CD4-positive, alpha-beta T cell treated with Interleukin-17A for 1 hour (primary cell): Measurements from ENCODE around the gene SASH1.

Experiments used
- DNase-seq: peaks from one replicate; pipeline ENCODE4 v3.0.0-alpha.2; 2020

The SASH1 gene

DNA sequence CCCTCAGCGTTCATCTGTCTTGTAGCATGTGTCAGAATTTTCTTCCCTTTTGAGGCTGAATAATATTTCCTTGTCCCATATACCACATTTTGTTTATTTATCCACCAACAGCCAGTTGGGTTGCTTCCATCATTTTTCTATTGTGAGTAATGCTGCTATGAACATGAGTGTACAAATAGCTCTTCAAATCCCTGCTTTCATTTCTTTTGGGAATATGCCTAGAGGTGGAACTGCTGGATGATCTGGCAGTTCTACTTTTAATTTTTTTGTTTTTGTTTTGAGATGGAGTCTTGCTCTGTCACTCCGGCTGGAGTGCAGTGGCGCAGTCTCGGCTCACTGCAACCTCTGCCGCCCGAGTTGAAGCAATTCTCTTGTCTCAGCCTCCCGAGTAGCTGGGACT lies 64.7 kb downstream of the SASH1 start:
- DNase-seq = no peak

DNA sequence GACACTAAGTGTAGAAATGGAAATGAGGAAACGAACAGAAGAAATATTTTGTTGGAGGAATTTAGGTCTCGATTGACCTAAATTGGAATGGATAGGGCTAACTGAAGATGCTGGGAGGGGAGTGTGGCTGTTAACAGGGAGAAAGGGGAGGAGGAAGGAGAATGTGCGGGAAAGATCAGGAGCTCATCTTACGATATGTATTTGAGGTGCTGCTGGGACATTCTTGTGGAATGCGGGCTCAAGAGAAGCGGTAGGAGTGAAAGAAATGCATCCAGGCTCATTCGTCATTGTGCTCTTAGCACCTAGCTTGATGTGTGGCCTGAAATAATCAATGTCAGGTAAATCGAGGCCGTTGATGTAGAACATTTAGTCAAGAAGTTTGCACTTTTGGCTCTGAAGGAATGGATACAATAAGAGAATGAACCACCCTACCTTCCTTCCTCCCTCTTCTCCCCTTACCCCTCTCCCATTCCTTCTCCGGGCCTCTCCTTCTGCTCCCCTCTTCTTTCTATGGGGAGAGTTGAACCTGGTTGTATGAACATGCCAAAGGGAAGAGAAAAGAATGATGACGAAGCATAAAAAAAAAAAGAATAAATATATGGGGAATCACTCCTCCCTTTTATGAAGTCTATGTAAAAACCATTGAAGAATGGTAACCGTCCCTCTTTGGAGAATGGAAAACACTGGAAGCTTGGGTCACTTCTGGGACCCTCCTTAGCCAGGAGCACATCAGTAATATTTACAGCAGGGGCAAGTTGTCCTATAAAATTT lies 70.9 kb downstream of the SASH1 start:
- no peak for DNase-seq

DNA sequence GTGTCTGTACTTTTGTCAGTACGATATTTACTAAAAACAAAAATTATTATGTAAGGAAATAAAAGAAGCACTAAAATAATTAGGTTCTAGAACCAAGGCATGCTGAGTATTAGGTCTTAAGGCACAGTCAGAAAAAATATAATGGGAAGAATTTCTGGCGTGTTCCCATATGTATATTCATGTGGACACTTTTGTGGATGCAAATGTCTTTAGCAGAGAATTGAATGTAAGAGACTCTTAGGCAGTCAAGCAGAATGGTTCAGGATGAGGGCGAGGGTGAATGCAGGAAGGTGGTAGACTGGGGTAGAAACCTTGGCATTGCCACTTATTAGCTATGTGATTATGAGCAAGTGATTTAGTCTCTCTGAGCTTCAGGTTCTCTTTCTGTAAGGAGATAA lies 71.5 kb downstream of the SASH1 start:
- no peak for DNase-seq

DNA sequence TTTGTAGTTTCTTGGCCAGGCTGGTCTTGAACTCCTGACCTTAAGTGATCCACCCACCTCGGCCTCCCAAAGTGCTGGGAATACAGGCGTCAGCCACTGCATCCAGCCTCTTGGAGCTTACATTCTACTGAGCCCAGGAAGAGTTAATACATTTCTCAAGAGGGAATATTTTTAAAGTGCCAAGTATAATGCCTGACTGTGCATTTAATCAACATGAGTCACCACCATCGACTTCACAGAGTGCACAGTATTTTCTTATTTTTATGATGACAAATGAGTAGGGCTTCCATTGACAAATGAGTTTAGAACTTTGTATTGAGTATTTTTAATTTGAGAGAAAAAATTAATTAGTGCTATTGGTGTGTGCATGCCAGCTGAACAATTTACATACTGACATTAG lies 72.2 kb downstream of the SASH1 start:
- DNase-seq = no peak

DNA sequence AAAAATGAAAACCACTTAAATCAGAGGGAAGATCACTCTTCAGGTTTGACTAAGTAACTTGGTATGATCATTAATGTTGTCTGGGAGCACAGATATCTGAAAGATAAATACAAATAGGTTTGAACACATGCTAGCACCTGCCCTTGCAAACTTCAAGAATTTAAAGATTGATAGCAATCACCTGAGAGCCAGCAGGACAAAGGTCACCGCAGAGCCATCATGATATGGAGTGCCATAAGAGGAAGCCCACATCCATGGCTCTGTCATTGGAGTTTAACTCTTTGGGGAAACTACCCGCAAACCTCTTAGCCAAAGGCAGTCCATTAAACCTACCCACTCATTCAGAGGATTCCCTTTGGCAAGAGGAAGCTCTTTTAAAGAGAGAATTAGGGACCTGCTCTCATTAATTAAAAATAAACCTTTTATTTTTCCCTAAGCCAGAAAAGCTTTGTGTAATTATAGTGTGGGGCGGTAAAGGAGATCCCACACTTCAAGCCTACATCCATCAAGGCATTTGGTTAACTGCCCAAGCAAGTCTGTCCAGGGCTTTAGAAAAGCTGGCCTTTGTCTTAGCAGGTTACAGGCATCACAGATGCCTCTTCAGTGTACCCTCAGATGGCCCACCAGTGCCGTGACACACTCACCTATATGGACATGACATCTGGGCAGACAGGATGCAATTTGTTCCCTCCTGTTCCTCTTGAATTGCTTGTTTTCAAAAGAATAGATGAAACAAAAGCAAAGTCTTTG lies 73.0 kb downstream of the SASH1 start:
- no peak for DNase-seq

DNA sequence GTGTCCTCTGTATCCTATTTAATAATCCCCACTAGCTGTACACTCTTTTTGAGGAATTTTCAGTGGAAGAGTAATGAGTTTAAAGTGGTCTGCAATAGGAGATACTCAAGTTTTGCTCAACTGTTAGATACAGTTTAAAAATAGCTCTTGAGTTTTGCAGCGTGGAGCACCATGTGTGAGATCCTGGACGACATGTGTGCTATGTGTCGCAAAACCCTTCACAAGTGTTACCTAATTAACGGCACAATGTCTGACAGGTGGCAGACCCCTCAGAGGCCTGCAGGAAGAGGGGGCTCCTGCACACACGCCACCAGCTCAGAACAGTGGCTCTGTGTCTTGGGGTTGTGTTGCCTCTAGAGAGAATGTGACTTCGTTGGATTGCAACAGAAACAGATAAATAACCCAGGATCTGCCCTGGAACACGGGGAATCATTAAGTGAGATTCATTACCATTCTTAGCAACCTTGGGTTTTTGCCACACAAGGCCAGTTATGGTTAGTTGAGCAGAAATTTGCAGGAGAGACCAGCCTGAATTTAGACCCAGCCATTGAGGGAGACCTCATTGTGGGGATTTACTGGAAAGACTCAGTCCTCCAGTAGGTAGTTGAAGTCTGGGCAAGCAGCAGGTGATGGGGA lies 73.8 kb downstream of the SASH1 start:
- DNase-seq = no peak

DNA sequence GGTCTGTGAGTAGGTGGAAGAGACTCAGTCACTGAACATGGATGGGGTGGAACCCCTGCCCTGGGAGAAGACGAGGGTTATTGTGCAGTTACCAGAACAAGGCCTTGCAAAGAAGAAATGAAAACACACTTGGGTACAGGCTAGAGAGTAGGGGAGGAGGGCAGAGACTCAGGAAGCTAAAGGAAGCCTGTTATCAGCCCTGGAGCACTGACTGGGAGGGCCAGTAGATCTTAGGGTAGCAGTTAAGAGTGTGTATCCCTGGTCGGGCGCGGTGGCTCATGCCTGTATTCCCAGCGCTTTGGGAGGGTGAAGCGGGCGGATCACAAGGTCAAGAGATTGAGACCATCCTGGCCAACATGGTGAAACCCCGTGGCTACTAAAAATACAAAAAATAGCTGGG lies 74.4 kb downstream of the SASH1 start:
- no peak for DNase-seq

DNA sequence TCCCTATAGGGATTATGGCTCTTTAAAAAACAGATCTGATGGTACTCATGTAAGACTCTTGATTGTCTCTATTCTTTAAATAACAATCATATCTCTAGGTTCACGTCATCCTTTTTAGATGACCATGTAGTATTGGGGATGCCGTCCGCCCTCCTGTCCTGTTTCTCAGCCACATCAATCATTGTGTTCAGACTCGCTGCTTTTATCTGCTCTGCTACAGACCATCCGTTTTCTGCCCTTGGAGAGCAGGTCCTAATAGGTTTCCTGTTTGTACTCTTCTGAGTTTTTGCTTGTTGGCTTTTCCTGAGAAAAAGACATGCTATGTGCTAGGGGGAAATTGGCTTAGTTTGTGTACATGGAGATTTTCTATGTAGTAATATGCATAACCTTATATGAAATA lies 76.8 kb downstream of the SASH1 start:
- no peak for DNase-seq

DNA sequence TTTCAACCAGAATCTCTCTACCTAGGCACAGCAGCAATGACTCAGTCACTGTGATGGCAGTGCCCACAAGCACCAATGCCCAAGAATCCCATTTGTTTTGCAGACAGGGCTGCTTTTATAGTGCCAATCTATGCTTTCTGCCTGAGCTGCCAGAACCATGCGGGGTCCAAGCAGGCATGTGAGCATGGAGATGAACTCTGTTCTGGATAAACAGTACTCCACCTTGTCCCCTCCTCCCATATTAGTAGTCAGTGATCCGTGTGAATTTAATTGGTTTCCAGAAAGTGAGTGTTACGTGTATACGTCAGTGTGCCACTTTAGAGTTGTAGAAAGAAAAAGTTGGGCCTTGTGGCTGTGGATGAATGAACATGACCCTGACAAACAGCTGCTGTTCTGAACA lies 79.4 kb downstream of the SASH1 start:
- no peak for DNase-seq

DNA sequence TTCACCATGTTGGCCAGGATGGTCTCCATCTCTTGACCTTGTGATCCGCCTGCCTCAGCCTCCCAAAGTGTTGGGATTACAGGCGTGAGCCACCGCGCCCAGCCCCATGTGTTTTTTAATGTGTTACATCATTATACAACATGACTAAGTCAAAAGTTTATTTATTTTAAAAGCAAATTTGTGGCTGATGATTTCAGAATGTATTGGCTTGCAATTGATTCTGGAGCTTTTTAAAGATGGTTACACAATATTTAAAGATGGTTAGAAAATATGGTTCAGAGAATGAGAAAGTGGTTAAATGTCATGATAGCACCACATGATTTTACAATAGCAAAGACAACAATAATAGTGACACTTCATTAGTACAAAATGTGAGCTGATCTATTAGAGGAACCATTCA lies 80.5 kb downstream of the SASH1 start:
- no peak for DNase-seq

DNA sequence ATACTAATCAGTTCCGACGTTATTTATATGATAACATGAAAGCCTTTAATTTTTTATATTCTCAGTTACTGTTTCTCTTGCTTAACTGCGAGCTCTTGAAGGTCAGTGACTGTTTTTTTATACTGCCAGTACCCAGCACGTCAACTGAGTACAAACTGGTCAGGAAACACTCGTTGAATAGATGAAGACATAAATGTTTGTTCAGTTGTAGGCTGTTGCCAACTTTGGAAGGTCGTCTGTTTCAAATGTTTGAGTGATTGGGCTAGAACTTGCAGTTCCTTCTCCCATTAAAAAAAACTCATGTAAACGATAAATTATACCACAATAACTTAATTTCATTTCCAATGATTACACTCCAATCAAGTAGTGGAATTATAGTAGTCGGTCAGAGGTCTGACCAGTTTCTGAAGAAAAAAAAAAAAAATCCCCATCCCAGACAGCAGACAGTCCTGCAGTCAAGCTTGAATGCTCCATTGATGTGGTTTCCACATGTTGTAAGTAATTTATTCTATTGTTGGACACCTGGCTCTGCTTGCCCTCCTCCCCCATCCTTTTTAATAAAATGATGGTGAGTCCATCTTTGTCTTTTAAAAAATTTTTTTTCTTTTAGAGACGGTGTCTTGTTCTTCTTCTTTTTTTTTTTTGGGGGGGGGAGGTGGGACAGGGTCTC lies 81.1 kb downstream of the SASH1 start:
- DNase-seq = no peak

DNA sequence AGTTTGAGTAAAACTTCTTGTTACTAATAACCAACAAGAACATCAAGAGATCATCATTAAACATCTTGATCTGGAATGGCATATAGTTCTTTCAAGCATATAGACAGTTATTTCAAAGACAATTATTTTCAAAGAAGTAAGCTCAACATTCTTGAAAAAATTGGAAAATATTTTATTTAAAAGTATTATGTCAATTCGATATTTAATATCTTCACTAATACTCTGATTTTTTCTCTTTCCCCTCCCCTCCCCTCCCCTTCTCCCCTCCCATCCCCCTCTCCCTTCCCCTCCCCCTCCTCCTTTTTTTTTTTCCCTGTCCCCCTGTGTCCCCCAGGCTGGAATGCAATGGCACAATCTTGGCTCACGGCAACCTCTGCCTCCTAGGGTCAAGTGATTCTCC lies 82.8 kb downstream of the SASH1 start:
- DNase-seq = no peak

DNA sequence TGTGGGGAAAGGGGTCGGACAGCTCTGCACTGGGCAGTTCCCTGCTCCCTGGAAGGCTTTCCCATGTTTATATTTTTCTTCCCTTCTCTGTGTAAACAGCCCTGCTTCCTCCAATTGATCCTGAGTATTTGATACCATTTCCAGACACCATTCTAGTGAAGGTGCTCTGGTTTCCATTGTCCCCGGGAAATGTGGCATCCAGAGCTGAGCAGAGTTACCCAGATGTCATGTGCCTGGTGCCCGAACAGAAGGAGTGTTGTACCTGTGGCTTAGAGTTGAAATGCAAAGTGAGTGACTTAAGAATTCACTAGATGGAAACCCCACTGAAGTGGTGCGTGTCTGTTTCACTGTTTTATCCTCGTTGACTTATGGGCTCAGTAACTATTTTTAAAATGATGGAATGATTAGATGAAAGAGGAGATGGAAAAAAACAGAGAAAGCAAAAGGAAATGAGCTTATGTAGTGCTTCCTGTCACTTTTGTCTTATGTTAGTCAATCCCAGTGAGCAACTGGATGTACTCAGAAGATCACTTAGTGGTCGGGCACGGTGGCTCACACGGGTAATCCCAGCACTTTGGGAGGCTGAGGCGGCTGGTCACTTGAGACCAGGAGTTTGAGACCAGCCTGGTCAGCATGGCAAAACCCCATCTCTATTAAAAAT lies 83.8 kb downstream of the SASH1 start:
- DNase-seq = no peak

DNA sequence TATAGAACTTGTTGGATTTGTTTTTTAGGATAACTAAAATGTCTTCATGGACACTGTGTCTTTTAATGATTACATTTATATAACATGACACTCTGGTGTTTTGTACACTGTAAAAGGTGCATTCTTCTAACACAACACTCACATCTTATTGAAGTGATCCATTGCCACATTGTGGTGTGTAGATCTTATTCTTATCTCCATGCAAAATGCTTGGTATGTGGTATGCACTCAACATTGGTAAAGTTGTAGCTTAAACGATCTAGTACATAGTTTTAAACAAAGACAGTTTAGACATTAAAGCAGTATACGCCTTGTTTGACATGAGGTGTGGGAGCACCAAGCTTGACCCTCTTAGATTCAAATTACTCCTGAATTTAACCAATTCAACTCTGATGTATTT lies 84.7 kb downstream of the SASH1 start:
- no peak for DNase-seq

DNA sequence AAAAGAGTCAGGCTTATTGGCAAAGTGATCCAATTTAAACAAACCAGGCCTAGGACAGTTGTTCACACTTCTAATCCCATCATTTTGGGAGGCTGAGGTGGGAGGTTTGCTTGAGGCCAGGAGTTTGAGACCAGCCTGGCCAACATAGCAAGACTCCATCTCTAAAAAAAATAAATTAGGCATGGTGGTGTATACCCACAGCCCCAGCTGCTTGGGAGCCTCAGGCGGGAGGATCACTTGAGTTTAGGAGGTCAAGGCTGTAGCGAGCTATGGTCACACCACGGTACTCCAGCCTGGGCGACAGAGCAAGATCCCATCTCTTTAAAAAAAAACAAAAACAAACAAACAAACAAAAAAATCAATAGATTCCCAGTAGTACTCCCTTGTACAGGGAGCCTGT lies 86.8 kb downstream of the SASH1 start:
- DNase-seq = no peak

DNA sequence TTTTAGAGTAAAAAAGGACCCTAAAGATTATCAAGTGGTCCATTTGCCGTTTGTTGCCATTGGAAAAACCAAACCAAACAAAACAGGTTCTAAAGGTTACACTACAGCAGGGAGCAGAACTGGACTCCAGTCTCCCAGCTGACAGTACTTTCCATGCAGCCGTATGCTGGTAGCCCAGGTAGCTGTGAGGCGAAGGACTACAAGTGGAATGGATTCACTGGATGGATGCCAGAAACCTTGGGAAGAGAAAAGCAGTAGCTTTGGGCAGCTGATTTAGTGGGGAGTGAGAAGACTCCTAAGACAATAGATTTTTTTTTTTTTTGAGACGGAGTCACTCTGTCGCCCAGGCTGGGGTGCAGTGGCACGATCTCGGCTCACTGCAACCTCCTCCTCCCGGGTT lies 88.3 kb downstream of the SASH1 start:
- no peak for DNase-seq

DNA sequence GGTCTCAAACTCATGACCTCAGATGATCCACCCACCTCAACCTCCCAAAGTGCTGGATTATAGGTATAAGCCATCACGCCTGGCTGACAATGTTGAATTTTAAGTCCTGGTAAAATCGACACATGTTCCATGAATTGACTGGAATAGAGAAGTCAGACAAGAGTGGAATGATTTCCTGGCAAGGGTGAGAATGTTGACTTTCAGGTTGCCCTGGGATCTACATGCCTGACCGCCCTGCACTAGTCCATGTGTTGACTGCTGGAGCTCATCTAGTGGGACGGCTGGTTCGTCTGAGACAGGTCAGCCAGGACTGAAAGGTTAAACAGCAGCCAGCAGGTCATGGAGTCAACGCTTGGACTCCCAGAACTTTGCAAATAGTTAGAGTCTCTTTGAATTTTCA lies 88.8 kb downstream of the SASH1 start:
- no peak for DNase-seq

DNA sequence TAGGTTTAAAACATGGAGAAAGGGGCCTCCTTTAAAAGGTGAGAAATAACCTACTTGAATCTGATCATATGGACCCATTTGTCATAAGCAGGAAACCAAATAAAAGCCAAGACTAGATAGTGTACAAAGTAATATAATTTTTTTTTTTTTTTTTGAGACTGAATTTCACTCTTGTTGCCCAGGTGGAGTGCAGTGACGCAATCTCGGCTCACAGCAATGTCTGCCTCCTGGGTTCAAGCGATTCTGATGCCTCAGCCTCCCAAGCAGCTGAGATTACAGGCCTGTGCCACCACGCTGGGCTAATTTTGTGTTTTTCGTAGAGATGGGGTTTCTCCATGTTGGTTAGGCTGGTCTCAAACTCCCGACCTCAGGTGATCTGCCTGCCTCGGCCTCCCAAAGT lies 89.2 kb downstream of the SASH1 start:
- DNase-seq = no peak

DNA sequence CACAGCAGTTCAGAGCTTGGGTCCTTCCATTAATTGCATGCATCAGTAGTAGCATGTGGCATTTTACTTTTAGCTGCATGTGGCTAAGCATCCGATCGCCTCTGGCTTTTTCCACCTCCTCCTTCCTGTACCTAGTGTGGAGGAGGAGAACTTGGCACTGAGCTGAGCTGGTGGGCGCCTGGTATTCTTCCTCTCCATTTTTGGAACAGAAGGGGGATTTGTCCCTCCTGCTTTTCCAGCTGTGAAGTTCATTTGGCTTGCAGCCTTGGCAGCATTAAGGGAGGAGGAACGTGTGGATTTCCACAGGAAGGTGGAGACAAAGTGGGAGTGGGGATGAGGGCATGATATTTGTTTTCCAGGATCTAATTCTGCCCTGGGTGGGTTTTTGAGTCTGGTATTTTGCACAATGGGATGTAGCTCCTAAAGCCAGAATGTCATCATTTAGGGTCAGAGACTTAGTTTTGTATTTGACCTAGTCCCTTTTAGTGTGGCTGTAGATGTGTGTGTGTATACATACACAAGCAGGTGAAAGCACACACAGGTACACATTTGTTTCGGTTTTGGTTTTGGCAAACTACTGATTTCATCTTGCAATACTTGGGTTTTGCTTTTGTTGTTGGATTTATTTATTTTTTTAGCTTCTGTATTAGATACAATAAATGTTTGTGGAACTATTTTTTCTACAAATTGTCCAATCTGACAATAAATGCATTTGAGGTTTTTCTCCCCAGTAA lies 90.0 kb downstream of the SASH1 start:
- no peak for DNase-seq

DNA sequence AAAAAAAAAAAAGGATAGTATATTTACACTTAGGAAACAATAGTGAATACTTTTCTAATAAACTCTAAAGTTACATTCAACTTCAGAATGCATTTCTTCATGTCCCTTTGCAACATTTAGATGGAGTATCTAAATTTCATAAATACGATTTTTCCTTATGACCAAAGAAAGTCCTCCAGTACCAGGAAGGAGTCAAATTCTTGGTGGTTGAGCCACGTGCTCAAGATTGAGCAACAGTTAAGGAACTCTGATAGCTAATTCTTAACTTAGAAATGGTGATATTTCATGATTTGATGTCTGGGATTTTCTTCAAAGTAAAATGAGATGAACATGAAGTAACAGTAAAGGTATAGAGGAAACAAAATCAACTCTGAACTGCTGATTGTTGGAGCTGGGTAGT lies 92.7 kb downstream of the SASH1 start:
- DNase-seq = no peak

DNA sequence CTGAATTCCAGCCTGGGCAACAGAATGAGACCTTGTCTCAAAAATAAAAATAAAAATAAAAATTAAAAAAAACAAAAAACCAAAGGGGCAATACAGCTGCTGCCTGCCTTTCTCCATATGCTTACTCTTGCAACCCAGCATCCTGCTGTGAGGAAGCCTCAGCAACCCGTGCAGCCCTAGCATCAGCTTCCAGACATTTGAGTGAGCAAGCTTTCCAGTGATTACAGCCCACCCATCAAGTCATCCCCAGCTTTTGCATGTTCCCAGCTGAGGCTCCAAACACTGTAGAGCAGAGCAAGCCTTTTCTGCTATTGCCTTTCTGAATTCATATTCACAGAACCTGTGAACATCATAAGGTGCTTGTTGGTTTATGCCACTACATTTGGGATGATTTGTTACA lies 93.8 kb downstream of the SASH1 start:
- DNase-seq = no peak

DNA sequence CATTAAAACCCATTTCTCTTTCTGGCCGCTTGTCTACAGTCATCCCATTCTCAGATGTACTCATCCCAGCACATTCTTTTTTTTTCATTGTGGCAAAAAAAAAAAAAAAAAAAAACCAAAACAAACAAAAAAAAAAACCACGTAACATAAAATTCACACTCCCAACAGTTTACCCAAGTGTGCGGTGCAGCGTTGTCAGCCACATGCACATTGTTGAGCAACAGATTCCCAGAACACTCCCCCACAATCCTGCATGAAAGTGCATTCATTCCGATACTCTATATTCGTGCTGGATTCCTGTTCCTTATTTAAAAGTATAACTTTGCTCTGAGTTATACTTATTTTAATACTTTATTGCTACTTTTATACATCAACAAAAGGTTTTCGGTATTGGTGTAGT lies 96.0 kb downstream of the SASH1 start:
- DNase-seq = no peak
